HG03045 (cell line): ENCODE data around the gene INCENP.

ENCODE experiments used
- ATAC-seq: cut with Tn5 transposase; IDR thresholded peaks from one replicate; pipeline ENCODE4 v1.9.1; 2021; ENCODE audit warnings: mild to moderate bottlenecking, moderate library complexity; ENCODE audit not compliant: unreplicated experiment

INCENP gene

DNA sequence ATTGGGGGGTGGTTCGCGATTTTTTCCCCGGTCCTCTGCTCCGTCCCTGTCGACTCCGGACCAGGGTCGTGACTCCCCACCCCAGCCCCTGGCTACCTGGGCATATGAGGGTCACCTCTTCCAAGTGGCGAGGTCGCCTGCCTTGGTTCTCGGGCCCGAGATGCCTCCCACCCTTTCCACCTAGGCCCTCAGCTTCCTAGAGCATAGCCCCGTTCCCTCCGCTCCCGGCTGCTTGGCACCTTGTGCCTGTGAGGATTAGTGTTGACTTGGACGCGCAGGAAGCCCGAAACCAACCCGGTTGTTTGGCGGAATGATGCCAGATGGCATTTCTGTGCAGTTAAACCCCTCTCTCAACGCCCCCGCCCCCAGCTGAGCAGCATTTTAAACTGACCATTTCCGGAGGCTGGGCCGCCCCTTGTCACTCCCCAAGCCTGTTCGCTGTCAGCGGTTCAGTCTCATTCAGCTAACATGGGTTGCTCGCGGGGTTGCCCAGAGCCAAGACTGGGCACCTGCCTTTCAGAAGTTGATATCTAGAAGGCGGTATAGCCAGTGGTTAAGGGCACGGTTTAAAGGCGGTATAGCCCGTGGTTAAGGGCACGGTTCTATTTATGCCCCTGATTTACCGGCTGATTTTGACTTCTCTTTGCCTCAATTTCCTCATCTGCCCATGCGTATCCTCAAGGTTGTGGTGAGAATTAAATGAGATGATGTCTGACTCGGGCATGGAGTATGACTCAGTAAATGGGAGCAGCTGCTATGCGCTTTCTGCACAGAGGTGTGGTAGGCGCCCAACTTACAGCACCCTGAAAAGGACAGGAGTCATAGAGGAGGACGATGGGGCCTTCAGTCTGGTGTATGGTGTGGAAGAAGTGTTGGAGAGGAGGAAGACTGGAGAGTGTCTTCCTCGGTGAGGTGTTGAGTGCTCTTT lies 639 bp downstream of the INCENP start:
- peak; percentile 18 for ATAC-seq

DNA sequence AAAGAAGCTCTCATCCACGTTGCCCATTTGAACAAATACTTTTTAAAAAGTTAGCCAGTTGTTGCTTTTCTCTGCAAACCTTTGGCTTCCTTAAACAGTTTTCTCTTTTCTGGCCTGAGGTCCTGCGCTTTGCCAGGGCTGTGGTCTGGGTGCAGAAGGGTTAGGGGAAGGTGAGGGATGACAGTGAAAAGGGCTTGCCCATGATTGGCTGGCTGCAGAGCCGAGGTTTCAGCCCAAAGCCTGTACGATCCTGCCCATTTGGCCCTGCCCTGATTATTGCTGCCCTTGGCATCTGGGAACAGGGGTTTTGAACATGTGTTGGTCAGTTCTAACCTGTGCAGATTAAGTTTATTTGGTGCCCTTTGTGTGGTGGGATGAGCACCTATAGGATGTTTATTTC lies 1.5 kb downstream of the INCENP start:
- no peak for ATAC-seq

DNA sequence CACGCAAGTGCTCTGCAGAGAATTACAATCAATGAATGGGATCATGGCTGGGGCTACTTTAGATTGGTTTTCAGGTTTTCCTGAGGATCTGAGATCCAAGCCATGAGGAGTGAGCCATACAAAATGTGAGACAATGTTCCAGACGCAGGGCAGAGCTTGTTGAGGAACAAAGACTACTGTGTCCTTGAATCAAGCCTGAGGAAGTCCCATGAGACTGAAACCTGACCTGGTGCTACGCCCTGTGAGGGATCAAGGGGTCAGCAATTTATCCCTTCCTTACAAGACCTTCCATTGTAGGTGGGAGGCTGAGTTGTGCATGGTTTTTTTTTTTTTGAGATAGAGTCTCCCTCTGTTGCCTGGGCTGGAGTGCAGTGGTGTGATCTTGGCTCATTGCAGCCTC lies 2.1 kb downstream of the INCENP start:
- no peak for ATAC-seq

DNA sequence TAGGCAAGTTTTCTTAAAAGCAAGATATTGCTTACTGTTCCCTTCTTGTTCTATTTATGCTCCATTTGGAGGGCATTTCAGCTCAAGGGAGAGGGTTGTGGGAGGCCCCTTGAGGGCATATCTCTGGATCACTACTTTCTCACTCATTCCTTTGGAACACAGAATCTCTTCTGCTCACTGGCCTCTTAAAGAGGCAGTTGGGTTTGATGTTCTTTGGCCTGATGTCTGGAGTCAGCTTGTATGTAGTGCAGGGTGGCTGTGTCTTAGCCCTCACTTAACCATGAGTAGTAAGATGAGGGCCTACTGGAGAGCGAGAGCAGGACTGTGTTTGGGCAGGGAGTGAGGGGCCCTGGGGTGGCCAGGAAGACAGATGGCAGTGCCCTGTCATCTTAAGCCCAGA lies 3.6 kb downstream of the INCENP start:
- no peak for ATAC-seq

DNA sequence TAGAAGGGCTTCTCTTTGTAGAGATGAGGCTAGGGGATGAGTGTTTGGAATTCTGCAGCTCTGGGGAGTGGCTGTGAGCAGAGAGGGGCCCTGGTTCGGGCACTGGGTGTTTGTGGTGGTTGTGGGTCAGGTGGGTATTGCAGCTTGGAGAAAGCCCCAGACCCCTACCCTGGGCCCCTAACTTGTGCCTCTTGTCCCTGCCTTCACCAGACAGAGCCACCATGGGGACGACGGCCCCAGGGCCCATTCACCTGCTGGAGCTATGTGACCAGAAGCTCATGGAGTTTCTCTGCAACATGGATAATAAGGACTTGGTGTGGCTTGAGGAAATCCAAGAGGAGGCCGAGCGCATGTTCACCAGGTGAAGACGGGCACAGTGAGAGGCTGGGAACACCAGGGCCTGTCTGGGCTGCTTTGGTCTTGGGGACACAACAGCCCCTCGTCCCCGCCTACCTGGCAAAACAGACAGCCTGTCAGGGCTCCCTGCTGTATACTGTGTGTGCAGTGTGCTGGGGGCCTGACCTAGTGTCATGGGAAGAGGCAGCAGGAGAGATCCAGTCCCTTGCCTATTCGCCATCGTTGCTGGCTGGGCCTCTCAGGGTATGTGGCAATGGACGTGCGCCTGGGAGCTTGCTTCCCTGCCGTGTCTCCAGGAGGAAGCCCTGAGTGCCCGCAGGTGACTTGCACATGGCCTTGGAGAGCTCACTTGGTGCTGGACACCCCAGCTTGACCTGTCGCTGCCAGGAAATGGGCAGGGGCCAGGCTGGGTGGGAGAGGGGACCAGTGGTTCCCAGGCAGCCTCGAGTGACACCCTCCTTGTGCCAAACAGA lies 4.3 kb downstream of the INCENP start:
- no peak for ATAC-seq

DNA sequence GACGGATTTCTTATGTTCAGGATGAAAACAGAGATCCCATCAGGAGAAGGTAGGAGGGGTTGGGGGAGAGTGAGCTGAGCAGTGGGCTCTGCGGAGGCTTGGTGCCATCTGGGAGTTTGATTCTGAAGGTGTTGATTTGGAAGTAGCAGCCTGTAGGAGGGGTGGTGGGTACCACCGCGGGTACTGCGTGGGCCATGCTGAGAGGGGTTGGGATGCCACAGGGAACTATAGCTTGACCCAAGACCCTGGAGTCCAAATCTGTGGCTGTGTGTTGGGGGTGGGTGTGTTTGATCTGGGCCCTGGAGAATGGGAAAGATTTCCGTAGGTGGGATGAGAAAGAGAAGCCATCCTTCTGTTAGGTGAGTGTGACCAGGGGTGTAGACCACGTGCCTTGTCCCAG lies 5.0 kb downstream of the INCENP start:
- ATAC-seq = no peak

DNA sequence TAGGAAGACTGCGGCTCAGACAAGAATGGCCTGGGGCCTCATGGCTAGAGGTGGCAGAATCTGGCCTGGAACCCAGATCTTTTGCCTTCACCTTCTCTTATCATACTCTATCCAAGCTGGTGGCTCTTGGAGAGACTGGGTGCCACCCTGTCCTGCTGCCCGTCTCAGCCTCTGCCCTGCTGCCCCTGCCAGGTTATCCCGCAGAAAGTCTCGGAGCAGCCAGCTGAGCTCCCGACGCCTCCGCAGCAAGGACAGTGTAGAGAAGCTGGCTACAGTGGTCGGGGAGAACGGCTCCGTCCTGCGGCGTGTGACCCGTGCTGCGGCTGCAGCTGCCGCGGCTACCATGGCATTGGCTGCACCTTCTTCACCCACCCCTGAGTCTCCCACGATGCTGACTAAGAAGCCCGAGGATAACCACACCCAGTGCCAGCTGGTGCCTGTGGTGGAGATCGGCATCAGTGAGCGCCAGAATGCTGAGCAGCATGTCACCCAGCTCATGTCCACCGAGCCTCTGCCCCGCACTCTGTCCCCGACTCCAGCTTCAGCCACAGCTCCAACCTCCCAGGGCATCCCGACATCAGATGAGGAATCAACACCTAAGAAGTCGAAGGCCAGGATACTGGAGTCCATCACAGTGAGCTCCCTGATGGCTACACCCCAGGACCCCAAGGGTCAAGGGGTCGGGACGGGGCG lies 5.9 kb downstream of the INCENP start:
- no peak for ATAC-seq

DNA sequence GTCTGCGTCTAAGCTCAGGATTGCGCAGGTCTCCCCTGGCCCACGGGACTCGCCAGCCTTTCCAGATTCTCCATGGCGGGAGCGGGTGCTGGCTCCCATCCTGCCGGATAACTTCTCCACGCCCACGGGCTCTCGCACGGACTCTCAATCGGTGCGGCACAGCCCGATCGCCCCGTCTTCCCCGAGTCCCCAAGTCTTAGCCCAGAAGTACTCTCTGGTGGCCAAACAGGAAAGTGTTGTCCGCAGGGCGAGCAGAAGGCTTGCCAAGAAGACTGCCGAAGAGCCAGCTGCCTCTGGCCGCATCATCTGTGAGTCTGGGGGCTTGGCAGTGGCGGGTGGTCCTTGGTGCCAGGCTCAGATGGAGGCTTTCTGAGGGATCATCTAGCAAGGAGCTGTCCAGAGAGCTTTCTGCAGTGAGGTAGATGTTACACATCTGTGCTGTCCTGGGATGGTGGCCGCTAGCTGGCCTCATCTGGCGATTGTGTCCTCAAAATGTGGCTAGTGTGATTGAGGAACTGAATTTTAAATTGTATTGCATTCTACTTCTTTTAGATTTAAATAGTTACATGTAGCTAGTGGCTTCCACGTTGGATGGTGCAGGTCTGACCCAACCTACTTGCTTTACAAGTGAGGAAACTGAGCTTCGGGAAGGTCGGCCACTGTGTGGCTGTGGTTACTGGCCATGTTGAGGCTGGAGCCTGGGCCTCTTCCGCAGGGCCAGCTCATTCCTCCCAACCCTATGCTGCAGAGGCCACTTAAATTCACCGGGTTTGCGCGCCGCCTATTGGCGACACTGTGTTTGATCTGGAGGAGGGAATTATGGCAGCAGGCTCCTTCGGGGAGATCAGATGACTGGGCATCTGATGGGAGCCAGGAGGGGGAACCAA lies 6.7 kb downstream of the INCENP start:
- no peak for ATAC-seq

DNA sequence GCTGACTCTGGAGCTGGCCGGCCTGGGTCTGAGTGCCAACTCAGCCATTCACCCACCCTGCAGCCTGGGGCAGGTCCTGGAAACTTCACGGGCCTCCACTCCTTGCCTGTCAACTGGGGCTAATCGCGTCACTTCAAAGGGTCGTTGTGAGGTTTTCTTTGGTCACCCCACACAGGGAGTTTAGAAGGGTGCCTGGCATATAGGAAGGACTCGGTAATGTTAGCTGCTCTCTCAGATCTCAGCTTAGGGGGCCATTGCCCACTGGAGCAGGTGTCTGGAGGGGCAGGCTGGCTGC lies 7.3 kb downstream of the INCENP start:
- no peak for ATAC-seq

DNA sequence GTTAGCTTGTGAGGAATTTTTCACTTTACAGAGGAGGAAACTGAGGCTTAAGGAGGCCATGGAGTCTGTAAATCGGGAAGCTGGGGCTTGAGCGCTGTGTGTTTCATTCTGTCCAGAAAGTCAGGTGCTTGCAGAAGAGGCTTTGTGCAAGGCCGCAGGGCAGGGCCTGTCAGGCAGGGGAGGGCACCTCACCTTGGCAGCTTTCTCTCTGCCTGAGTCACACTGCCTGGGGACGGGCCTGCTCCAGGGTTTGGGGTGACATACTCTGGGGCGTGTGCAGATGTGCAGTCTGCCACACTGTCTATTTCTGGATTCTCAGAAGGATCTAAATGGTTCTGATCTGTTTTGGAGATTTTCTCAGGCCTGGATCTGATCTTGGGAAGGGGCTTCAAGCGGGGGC lies 8.4 kb downstream of the INCENP start:
- ATAC-seq = no peak

DNA sequence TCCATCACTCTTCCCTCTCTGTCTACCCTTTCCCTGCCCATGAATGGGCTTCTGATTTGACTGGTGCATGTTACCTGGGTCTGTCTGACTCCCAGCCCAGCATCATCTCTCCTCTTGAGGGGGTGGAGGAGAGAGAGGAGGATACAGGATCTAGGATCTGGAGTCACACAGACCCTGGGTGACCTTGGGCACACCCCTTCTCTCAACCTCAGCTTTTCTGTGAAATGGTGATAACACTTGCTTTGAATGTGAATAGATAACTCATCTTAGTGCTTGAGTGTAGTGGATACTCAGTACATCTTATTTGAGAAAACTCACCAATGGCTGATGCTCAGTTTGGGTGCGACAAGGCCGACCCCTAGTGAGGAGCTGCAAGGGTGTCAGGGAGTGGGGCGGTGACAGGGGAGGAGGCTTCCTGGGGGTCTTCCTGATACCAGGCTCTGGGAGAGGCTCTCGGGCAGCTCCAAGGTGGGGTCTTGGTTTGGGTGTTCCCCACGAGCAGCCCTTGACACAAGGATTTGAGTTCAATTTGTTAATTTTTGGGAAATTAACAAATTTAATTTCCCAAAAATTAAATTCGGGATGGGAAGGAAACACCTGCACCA lies 9.0 kb downstream of the INCENP start:
- ATAC-seq = no peak

DNA sequence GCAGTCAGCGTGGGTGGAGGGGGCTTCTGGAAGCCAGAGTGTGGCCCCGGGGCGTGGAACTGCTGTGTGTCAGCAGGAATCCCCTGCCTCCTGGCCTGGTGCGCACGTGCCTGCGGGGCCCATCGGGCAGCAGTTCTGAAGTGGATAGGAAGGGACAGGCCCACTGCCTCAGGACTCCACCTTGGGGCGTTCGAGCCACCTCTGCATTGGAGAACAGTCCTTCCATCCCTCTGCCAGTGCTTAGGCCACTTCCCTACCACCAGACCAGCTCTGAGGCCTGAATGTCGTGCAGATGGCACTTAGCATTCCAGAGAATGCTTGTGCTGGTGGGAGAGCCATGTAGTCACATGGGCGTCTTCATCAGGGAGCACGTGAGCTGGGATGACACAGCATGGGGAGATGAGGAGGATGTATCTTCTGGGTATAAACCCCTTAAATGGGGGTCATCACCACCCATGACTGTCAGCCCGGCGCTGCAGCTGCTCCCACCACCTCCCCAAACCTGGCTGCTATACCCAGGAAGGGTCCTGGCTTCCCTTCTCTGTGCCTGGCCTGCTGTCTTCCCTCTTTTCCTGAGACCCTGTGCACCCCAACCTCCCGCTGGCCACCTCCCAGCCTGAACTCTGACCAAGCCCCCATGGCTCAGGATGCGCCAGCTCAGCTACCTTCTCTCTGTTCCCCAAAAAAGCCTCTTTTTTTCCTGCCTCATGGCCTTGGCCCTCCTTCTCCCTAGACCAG lies 9.7 kb downstream of the INCENP start:
- ATAC-seq = no peak

DNA sequence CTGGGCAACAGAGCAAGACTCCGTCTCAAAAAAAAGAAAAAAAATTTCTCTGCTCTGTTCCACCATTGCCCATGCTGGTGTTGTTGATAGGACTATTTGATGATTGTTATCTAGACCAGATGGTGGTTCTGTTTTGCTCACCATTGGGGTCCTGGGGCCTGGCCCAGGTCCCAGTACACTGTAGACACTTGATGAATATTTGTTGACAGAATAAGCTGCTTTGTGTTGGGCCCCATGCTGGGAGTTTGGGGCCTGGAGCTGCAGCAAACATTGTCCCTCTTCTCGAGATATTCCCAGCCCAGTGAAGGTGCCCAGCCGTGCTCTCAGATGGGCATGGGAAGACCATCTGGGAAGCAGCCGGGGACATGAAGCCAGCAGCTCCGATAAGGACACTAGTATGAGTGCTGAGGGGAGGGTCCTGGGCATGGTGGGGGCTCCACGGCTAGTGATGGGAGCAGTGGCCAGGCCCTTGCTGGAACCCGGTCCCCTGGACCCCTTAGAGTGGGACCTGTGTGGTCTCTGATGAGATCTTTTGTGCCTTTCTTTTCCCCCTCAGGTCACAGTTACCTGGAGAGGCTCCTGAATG lies 13.6 kb downstream of the INCENP start:
- no peak for ATAC-seq

DNA sequence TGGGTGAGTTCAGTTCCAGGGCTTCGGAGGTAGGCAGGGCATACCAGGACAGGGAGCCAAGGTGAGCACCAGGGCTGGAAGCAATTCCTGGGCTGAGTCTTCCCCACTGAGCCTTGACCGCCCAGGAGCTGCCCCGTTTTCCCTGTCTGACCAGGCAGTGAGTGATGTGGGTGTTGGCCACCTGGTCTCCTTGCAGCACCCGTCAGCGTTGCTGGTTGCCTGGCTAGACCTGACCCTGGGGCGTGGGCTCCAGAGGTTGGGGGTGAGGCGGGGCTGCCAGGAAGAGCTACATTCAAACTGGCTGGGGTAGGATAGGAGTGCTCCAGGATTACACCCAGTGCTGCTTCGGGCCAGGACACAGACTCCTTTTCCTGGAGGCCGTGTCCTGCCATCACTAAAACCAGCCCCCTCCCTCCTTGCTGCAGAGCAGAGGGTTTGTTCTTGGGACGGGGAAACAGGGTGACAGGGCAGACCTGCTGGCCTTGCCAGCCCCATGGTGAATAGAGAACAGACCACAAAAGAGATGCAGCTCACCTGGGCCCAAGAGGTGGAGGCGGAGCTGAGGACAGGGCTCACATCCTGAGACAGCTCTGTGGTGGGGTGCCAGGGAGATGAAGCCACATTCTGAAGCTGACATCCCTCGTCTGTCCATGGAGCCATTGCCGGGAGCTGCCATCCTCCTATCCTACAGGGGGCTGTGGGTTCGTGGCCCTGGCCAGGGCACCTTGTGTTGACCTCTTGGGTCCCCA lies 14.2 kb downstream of the INCENP start:
- ATAC-seq = no peak

DNA sequence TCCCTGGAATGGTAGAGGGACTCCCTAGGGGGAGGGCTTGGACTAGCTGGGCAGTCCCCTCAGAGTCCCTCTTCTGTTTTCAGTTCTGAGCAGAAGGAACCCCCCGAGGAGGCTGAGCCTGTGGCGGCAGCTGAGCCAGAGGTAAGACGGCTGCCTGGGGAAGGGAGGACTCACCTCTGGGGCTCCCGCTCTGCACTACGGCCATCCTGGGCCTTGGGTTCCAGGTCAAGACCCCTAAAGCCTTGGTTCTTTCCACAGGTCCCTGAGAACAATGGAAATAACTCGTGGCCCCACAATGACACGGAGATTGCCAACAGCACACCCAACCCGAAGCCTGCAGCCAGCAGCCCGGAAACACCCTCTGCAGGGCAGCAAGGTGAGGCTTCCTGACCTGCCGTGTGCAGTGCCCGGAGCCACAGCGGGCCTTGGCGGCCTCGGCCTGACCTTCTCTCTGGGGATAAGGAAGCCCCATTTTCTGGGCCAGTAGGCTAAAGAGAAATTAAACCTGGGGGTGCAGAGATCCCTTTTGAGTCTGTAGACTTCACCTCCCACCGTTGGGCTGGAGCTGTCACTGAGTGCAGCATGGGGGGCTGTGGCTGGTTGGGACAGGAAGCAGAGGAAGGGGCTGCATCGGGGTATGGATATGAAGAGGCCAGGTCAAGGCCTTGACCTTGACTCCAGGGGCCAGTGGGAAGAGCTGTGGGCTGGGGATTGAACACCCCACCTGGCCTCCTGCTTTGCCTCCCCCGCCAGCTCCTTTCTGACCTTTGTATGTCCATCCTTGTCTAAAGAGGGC lies 15.0 kb downstream of the INCENP start:
- ATAC-seq = no peak

DNA sequence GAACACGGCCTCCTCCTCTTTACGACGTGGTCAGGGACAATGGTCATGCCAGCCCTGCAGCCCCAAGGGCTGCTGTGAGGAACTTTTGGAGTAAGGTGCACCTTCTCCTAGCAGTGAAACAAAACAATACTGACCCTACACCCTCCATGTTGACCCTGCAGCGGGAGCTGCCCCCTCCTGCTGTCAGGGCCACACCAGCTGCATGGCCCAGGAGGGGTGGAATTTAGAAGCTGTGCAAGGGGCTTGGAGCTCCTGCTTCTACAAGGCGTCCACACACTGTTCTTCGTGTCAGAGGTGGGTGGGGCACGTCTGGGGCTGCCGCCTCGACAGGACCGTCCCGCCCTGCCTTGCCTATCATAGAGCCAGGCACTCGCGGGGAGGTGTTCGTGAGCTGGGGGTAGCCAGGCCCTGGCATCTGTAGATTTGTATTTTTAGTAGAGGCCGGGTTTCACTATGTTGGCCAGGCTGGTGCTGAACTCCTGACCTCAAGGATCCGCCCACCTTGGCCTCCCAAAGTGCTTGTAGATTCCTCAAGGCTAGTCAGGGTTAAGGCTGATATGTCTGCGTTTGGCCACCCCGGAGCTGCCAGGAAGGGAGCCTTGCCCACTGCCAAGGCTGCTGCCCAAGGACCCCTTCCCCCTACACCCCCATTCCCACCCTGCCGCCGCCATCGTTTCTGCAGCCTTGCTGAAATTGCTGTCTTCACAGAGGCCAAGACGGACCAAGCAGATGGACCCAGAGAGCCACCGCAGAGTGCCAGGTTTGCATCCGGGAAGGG lies 15.9 kb downstream of the INCENP start:
- no peak for ATAC-seq
